ENCODE results near the gene SYCP2. TPM values are rescaled to one million over a fixed set of nuclear protein-coding genes. Genes with fewer than 3 reads are reported as not detected.

SYCP2 gene
- polyA plus RNA-seq, 1 donor (not counting 4 experiments of a cell fraction or from before 2014, with no cell fraction given) = 0.12 TPM

- TF ChIP-seq, protein P1, sequence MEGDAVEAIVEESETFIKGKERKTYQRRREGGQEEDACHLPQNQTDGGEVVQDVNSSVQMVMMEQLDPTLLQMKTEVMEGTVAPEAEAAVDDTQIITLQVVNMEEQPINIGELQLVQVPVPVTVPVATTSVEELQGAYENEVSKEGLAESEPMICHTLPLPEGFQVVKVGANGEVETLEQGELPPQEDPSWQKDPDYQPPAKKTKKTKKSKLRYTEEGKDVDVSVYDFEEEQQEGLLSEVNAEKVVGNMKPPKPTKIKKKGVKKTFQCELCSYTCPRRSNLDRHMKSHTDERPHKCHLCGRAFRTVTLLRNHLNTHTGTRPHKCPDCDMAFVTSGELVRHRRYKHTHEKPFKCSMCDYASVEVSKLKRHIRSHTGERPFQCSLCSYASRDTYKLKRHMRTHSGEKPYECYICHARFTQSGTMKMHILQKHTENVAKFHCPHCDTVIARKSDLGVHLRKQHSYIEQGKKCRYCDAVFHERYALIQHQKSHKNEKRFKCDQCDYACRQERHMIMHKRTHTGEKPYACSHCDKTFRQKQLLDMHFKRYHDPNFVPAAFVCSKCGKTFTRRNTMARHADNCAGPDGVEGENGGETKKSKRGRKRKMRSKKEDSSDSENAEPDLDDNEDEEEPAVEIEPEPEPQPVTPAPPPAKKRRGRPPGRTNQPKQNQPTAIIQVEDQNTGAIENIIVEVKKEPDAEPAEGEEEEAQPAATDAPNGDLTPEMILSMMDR (optimal IDR thresholded peaks at IDR 0.05 in 1 of 3, IDR thresholded peaks at IDR 0.05 in 1 of 3, conservative IDR thresholded peaks at IDR 0.05 in 1 of 3; ENCODE audit: extremely low read depth in 1 of 3, insufficient read depth in 2 of 3, low read length in 3 of 3) = no peak
- no peak for TF ChIP-seq EZH2 (IDR thresholded peaks at IDR 0.05; ENCODE audit: low read length)
- no peak overlapping the region for H3K4me3 ChIP-seq (ENCODE audit: control insufficient read depth in 2 of 3, extremely low read depth in 1 of 3, insufficient read depth in 2 of 3, low read depth in 1 of 3, low read length in 3 of 3)
- no peaks in the 10 kb centered on the region for H3K27me3 ChIP-seq (ENCODE audit: control insufficient read depth, extremely low read depth, insufficient read depth, low read length)
- DNase-seq (ENCODE audit: low read depth, low spot score) (no peak), FAIRE-seq (no peak)
- H3K36me3 ChIP-seq (ENCODE audit: control insufficient read depth in 2 of 2, extremely low read depth in 1 of 2, insufficient read depth in 2 of 2, low read length in 2 of 2) = no peaks in the 10 kb centered on the region
- dilution Hi-C loops (cut with MboI; ENCODE audit: extremely low pct_ligation_motif_present, low sequenced_read_pairs) = no loop called here
- H4K20me1 ChIP-seq (ENCODE audit: control insufficient read depth, extremely low read depth, insufficient read depth, low read length) = no peaks in the 10 kb centered on the region
- H3K9me3 ChIP-seq (ENCODE audit: control insufficient read depth, low read depth, low read length) = no peaks in the 10 kb centered on the region
- no peak overlapping the region for H3K9ac ChIP-seq (ENCODE audit: control insufficient read depth, extremely low read depth, insufficient read depth, low read length)
- no peaks in the 10 kb centered on the region for H3K9me1 ChIP-seq (ENCODE audit: control insufficient read depth, extremely low read depth, insufficient read depth, low read length)
- no peak overlapping the region for H3K27ac ChIP-seq (ENCODE audit: control insufficient read depth, insufficient read depth, low read length)
- peak overlapping the region; percentile 14 for H2AFZ ChIP-seq (ENCODE audit: control insufficient read depth, low read length)
- no peaks in the 10 kb centered on the region for H3K79me2 ChIP-seq (ENCODE audit: control insufficient read depth, insufficient read depth, low read length)
- peaks cover 38% of the 10 kb centered on the region for H3K4me1 ChIP-seq (ENCODE audit: control insufficient read depth, extremely low read depth, insufficient read depth, low read length)
- peak overlapping the region; percentile 24 for H3K4me2 ChIP-seq (ENCODE audit: control insufficient read depth, extremely low read depth, insufficient read depth, low read depth, low read length)
Measured at GRCh38 chr20:59835448-59836395, 97.7 kb downstream of the SYCP2 start.

DNA sequence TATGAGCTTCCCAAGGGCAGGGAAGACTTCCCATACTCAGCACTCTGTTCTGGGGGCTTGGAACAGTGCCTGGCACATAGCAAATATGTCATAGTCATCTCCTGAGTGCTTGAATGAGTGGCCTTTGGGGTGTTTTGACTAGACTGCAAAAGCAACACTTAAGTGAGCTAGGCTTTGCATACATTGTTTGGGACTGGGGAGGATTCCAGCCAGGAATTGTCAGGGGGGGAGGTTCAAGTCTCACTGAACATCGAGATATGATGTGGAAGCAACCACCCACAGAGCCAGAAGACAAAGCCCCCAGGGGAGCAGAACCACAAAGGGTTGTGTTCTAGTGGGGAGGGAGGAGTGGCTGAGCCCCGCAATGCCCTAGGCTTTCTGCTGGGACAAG lies 98.4 kb downstream of the SYCP2 start:
- no peak overlapping the region for H3K27ac ChIP-seq (ENCODE audit: control insufficient read depth, insufficient read depth, low read length)
- TF ChIP-seq EZH2 (IDR thresholded peaks at IDR 0.05; ENCODE audit: low read length) = no peak
- TF ChIP-seq, protein P1 (optimal IDR thresholded peaks at IDR 0.05 in 1 of 3, IDR thresholded peaks at IDR 0.05 in 1 of 3, conservative IDR thresholded peaks at IDR 0.05 in 1 of 3; ENCODE audit: extremely low read depth in 1 of 3, insufficient read depth in 2 of 3, low read length in 3 of 3) = no peak

More for the DNA sequence above, 98.4 kb downstream of the SYCP2 start:
- Histone ChIP-seq H3K9me3 (ENCODE audit: control insufficient read depth, low read depth, low read length) (no peaks in the 10 kb centered on the region), H3K27me3 (ENCODE audit: control insufficient read depth, extremely low read depth, insufficient read depth, low read length) (no peaks in the 10 kb centered on the region), H3K9ac (ENCODE audit: control insufficient read depth, extremely low read depth, insufficient read depth, low read length) (no peak overlapping the region), H3K9me1 (ENCODE audit: control insufficient read depth, extremely low read depth, insufficient read depth, low read length) (no peaks in the 10 kb centered on the region), H3K79me2 (ENCODE audit: control insufficient read depth, insufficient read depth, low read length) (no peaks in the 10 kb centered on the region), H3K4me3 (ENCODE audit: control insufficient read depth in 2 of 3, extremely low read depth in 1 of 3, insufficient read depth in 2 of 3, low read depth in 1 of 3, low read length in 3 of 3) (no peak overlapping the region), H2AFZ (ENCODE audit: control insufficient read depth, low read length) (no peak overlapping the region), H3K4me1 (ENCODE audit: control insufficient read depth, extremely low read depth, insufficient read depth, low read length) (peaks cover 43% of the 10 kb centered on the region), H3K4me2 (ENCODE audit: control insufficient read depth, extremely low read depth, insufficient read depth, low read depth, low read length) (no peak overlapping the region), H4K20me1 (ENCODE audit: control insufficient read depth, extremely low read depth, insufficient read depth, low read length) (no peaks in the 10 kb centered on the region), H3K36me3 (ENCODE audit: control insufficient read depth in 2 of 2, extremely low read depth in 1 of 2, insufficient read depth in 2 of 2, low read length in 2 of 2) (no peaks in the 10 kb centered on the region)
- dilution Hi-C loops (cut with MboI; ENCODE audit: extremely low pct_ligation_motif_present, low sequenced_read_pairs) = no loop called here
- no peak for FAIRE-seq
- no peak for DNase-seq (ENCODE audit: low read depth, low spot score)

Data from keratinocyte (primary cell).